Measurements from ENCODE around the gene CST7. TPM values are rescaled to one million over a fixed set of nuclear protein-coding genes. Genes with fewer than 3 reads are reported as not detected.

Gene CST7
- total and polyA plus RNA-seq, 2 experiments from 2014 or later: not detected

DNA sequence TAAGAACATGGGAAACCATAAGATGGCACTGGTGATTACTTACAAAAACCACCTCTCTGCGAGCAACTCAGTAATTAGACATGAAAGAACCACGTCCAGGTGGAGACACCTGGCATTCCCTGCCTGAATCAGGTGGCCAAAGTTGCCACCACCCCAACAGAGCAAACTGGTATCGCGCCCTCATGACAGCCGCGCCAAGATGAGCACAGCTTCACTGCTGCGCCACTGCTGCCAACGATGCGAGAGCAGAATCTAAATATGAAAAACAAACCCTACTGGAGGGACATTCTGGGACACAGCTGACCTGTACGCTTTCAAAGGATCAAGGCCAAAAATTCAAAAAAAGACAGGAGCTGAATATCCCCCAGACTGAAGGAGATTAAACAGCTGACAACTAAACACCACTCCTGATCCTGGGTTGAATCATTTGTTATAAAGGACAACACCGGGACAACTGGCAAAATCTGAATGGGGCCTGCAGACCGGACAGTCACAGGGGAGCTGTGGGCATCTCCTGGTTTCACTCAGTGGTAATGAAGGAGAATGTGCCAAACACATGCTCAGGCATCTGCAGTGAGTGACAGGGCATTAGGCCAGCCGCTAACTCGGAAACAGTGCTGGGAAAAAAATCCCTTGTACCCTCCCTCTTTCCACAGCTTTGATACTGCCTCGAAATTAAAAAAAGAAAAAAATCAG lies 17.4 kb downstream of the CST7 start:
- Mint-ChIP-seq H3K4me3 (no peak overlapping the region), H3K9me3 (no peaks in the 10 kb centered on the region), H3K27me3 (ENCODE audit: insufficient read depth, low read depth, poor library complexity) (peaks cover 2% of the 10 kb centered on the region), H3K4me1 (no peaks in the 10 kb centered on the region), H3K27ac (no peak overlapping the region), H3K36me3 (ENCODE audit: low read depth) (peaks cover 66% of the 10 kb centered on the region)
- H3K36me3 ChIP-seq (ENCODE audit: insufficient read depth): peaks cover 20% of the 10 kb centered on the region
- no peaks in the 10 kb centered on the region for H3K27me3 ChIP-seq (ENCODE audit: insufficient read depth)
- H2AFZ ChIP-seq: no peak overlapping the region
- H3K4me2 ChIP-seq: no peak overlapping the region
- no peaks in the 10 kb centered on the region for H3K9me2 ChIP-seq (ENCODE audit: insufficient read depth)
- no peak overlapping the region for H3K4me3 ChIP-seq
- DNase-seq (ENCODE audit: low spot score): no peak
- H4K20me1 ChIP-seq (replicated peaks; ENCODE audit: insufficient read depth): no peaks in the 10 kb centered on the region
- ATAC-seq: no peak
- no peaks in the 10 kb centered on the region for H3K79me2 ChIP-seq (replicated peaks; ENCODE audit: insufficient read depth)
- no peak overlapping the region for H3K27ac ChIP-seq (ENCODE audit: low read depth)
- no peaks in the 10 kb centered on the region for H3F3A ChIP-seq (replicated peaks; ENCODE audit: low read depth)
- no peaks in the 10 kb centered on the region for H3K4me1 ChIP-seq (ENCODE audit: insufficient read depth)
- TF ChIP-seq POLR2AphosphoS5 (IDR thresholded peaks at IDR 0.05; ENCODE audit: low read depth): no peak
- no peak for TF ChIP-seq ZNF114 (CRISPR knock-in tag; IDR thresholded peaks at IDR 0.05)
- TF ChIP-seq ZNF462 (CRISPR knock-in tag; IDR thresholded peaks at IDR 0.05): no peak
- TF ChIP-seq EZH2 (IDR thresholded peaks at IDR 0.05; ENCODE audit: low read depth, unreplicated experiment): no peak

- H3K36me3 ChIP-seq (ENCODE audit: insufficient read depth): peaks cover 13% of the 10 kb centered on the region; the same call in 1 of the 2 replicates
- H4K20me1 ChIP-seq (replicated peaks; ENCODE audit: insufficient read depth): no peaks in the 10 kb centered on the region
- H3K27me3 ChIP-seq (ENCODE audit: insufficient read depth): no peaks in the 10 kb centered on the region
- no peak overlapping the region for H3K4me3 ChIP-seq
- no peaks in the 10 kb centered on the region for H3K79me2 ChIP-seq (replicated peaks; ENCODE audit: insufficient read depth)
- no peaks in the 10 kb centered on the region for H3K9me3 Mint-ChIP-seq
- DNase-seq (ENCODE audit: low spot score): no peak
- no peak overlapping the region for H2AFZ ChIP-seq
- H3K4me3 Mint-ChIP-seq: no peak overlapping the region
- H3K27ac Mint-ChIP-seq: no peak overlapping the region
- no peak overlapping the region for H3K4me2 ChIP-seq
- H3K36me3 Mint-ChIP-seq (ENCODE audit: low read depth): peaks cover 67% of the 10 kb centered on the region
- H3K27ac ChIP-seq (ENCODE audit: low read depth): no peak overlapping the region
- no peaks in the 10 kb centered on the region for H3K4me1 ChIP-seq (ENCODE audit: insufficient read depth)
- H3F3A ChIP-seq (replicated peaks; ENCODE audit: low read depth): no peaks in the 10 kb centered on the region
- no peaks in the 10 kb centered on the region for H3K9me2 ChIP-seq (ENCODE audit: insufficient read depth)
- peaks cover 2% of the 10 kb centered on the region for H3K27me3 Mint-ChIP-seq (ENCODE audit: insufficient read depth, low read depth, poor library complexity)
- no peak for ATAC-seq
- H3K4me1 Mint-ChIP-seq: no peaks in the 10 kb centered on the region
- TF ChIP-seq POLR2AphosphoS5 (IDR thresholded peaks at IDR 0.05; ENCODE audit: low read depth) (no peak), CTCF (conservative IDR thresholded peaks at IDR 0.05; ENCODE audit: low read depth in 2 of 2) (no peak), REST (IDR thresholded peaks at IDR 0.05; ENCODE audit: unreplicated experiment) (no peak)
These were observed 19.3 kb downstream of the CST7 start for GRCh38 chr20:24968278-24968800.
